ENCODE measurements around the gene RBMS3.

- TF ChIP-seq EP300 (IDR thresholded peaks at IDR 0.05) (no peak), CTCF (IDR thresholded peaks at IDR 0.05) (no peak)
These were observed 414.3 kb downstream of the RBMS3 start for GRCh38 chr3:29695201-29695600.
